Caco-2 (cell line): ENCODE measurements around the gene TFR2. TPM values are rescaled to one million over a fixed set of nuclear protein-coding genes. Genes with fewer than 3 reads are reported as not detected.

Experiments used
- BruUV-seq: library from RNA; stranded (reverse); fragments of 400-500 nt; replicated peaks from 2 replicates; lab custom pipeline; 2021; lab: Mats Ljungman, UMichigan
- CTCF ChIA-PET: fragments of 300-600 bp; sonication (Branson Sonifier 250); formaldehyde crosslinking; loops from one replicate; lab custom pipeline; 2022; ENCODE audit warnings: antibody characterized with exemption; lab: Charles Lee
- POLR2A ChIA-PET: fragments of 300-600 bp; sonication (Branson Sonifier 250); formaldehyde crosslinking; loops from one replicate; lab custom pipeline; 2022; ENCODE audit warnings: antibody characterized with exemption; lab: Charles Lee
- DNase-seq, 2 experiments: peaks; one replicate each; pipeline versions ENCODE4 v3.0.0 to v3.0.0-alpha.2; 2020 to 2022
- H3K27me3 ChIP-seq: replicated peaks from 2 replicates; pipeline ENCODE4 v1.6.0; 2011; ENCODE audit warnings: low read length; ENCODE audit not compliant: control insufficient read depth, insufficient read depth
- H3K36me3 ChIP-seq: 2 replicates; pipeline ENCODE4 v1.5.1; 2011; ENCODE audit warnings: low read length; ENCODE audit not compliant: control insufficient read depth, insufficient read depth
- H3K4me1 ChIP-seq: fragments of 250-450 bp; sonication (Bioruptor Pico); 2 replicates; pipeline ENCODE4 v1.5.1; 2020; ENCODE audit warnings: mild to moderate bottlenecking
- H3K4me3 ChIP-seq: 2 replicates; pipeline ENCODE4 v1.5.1; 2011; ENCODE audit warnings: low read depth, mild to moderate bottlenecking, control low read depth, low read length
- H3K9me3 ChIP-seq: fragments of 250-450 bp; sonication (Bioruptor Pico); 2 replicates; pipeline ENCODE4 v1.5.1; 2020; ENCODE audit warnings: mild to moderate bottlenecking, moderate library complexity
- H3K27ac Mint-ChIP-seq: one replicate; pipeline ENCODE4 v1.8.0; 2022; ENCODE audit warnings: mixed read lengths; ENCODE audit not compliant: unreplicated experiment
- H3K27me3 Mint-ChIP-seq: one replicate; pipeline ENCODE4 v1.8.0; 2022; ENCODE audit warnings: mixed read lengths; ENCODE audit not compliant: insufficient read depth, unreplicated experiment
- H3K36me3 Mint-ChIP-seq: one replicate; pipeline ENCODE4 v1.8.0; 2022; ENCODE audit warnings: mild to moderate bottlenecking, mixed read lengths; ENCODE audit not compliant: insufficient read depth, unreplicated experiment
- H3K4me1 Mint-ChIP-seq: one replicate; pipeline ENCODE4 v1.8.0; 2022; ENCODE audit warnings: low read depth, mixed read lengths; ENCODE audit not compliant: unreplicated experiment
- H3K4me3 Mint-ChIP-seq: one replicate; pipeline ENCODE4 v1.8.0; 2022; ENCODE audit warnings: mild to moderate bottlenecking, moderate library complexity, mixed read lengths; ENCODE audit not compliant: unreplicated experiment
- H3K9me3 Mint-ChIP-seq: one replicate; pipeline ENCODE4 v1.8.0; 2022; ENCODE audit warnings: mixed read lengths; ENCODE audit not compliant: unreplicated experiment
- CTCF ChIP-seq, 2 experiments: fragments of 200-600 bp in 1 of 2; IDR thresholded peaks; 1 replicate in 1 of 2; 2 replicates in 1 of 2; pipeline versions ENCODE4 v1.5.1 to v1.8.0; 2011 to 2022; ENCODE audit warnings: antibody characterized with exemption in 1 of 2, control low read depth in 1 of 2, inconsistent platforms in 1 of 2, low read depth in 1 of 2, low read length in 1 of 2, mild to moderate bottlenecking in 1 of 2, moderate library complexity in 1 of 2; ENCODE audit not compliant: insufficient read depth in 1 of 2, severe bottlenecking in 1 of 2, unreplicated experiment in 1 of 2
- intact Hi-C: fragments of 100-400 bp; cut with micrococcal nuclease; formaldehyde crosslinking; loops from one replicate; pipeline ENCODE4 v1.10.0; 2022; ENCODE audit not compliant: unreplicated experiment
- total RNA-seq: library from RNA; stranded (reverse); gene quantifications from 2 replicates; pipeline ENCODE4 v1.2.3, GENCODE V29; 2022

TFR2 gene
- total RNA-seq, 1 experiment from 2014 or later: 9.7 TPM

GRCh38 chr7:100578246-100579183 lies 62.8 kb downstream of the TFR2 start:
- ChIA-PET CTCF (interaction anchor here (0.6 to 1.3 kb wide), 2 partner anchors 19 to 332 kb away, joined by 3 to 4 read pairs; no protein-coding TSS in a partner anchor), POLR2A (no interaction called here)
- intact Hi-C loops: no loop called here
- Histone ChIP-seq H3K4me3 (no peak overlapping the region), H3K9me3 (no peaks in the 10 kb centered on the region), H3K36me3 (peaks cover 19% of the 10 kb centered on the region), H3K27me3 (no peaks in the 10 kb centered on the region), H3K4me1 (peaks cover 7% of the 10 kb centered on the region)
- TF ChIP-seq CTCF (IDR thresholded peaks at IDR 0.05; ENCODE audit: insufficient read depth in 1 of 2, low read depth in 1 of 2, low read length in 1 of 2, severe bottlenecking in 1 of 2, unreplicated experiment in 1 of 2): no peak
- Mint-ChIP-seq H3K4me3 (no peak overlapping the region), H3K9me3 (no peaks in the 10 kb centered on the region), H3K27ac (no peak overlapping the region), H3K4me1 (no peaks in the 10 kb centered on the region), H3K27me3 (no peaks in the 10 kb centered on the region), H3K36me3 (peaks cover 54% of the 10 kb centered on the region)
- BruUV-seq: no TSS peak
- DNase-seq: no peak

GRCh38 chr7:100577507-100577906 lies 63.8 kb downstream of the TFR2 start:
- ChIA-PET POLR2A (interaction anchor here (0.6 kb wide), 1 partner anchor 10 kb away, joined by 4 read pairs; no protein-coding TSS in a partner anchor), CTCF (no interaction called here)
- Mint-ChIP-seq H3K36me3 (peaks cover 64% of the 10 kb centered on the region), H3K4me1 (no peaks in the 10 kb centered on the region), H3K4me3 (no peak overlapping the region), H3K27me3 (no peaks in the 10 kb centered on the region), H3K27ac (no peak overlapping the region), H3K9me3 (no peaks in the 10 kb centered on the region)
- Histone ChIP-seq H3K36me3 (peaks cover 15% of the 10 kb centered on the region), H3K27me3 (no peaks in the 10 kb centered on the region), H3K9me3 (no peaks in the 10 kb centered on the region), H3K4me3 (no peak overlapping the region), H3K4me1 (peaks cover 6% of the 10 kb centered on the region)
- no peak for TF ChIP-seq CTCF (IDR thresholded peaks at IDR 0.05; ENCODE audit: insufficient read depth in 1 of 2, low read depth in 1 of 2, low read length in 1 of 2, severe bottlenecking in 1 of 2, unreplicated experiment in 1 of 2)
- no TSS peak for BruUV-seq
- no peak for DNase-seq
- intact Hi-C loops: no loop called here

- ChIA-PET POLR2A (interaction anchor here (0.6 kb wide), 1 partner anchor 10 kb away, joined by 4 read pairs; no protein-coding TSS in a partner anchor), CTCF (no interaction called here)
- intact Hi-C loops: no loop called here
- Mint-ChIP-seq H3K9me3 (no peaks in the 10 kb centered on the region), H3K36me3 (peaks cover 68% of the 10 kb centered on the region), H3K27ac (no peak overlapping the region), H3K4me1 (peaks cover 3% of the 10 kb centered on the region), H3K27me3 (no peaks in the 10 kb centered on the region), H3K4me3 (no peak overlapping the region)
- H3K4me3 ChIP-seq: no peak overlapping the region
- peaks cover 11% of the 10 kb centered on the region for H3K36me3 ChIP-seq
- H3K4me1 ChIP-seq: peaks cover 10% of the 10 kb centered on the region
- H3K27me3 ChIP-seq: no peaks in the 10 kb centered on the region
- DNase-seq: no peak
- no peaks in the 10 kb centered on the region for H3K9me3 ChIP-seq
- no TSS peak for BruUV-seq
- TF ChIP-seq CTCF (IDR thresholded peaks at IDR 0.05; ENCODE audit: insufficient read depth in 1 of 2, low read depth in 1 of 2, low read length in 1 of 2, severe bottlenecking in 1 of 2, unreplicated experiment in 1 of 2): no peak
Measured at GRCh38 chr7:100577103-100577502, 64.2 kb downstream of the TFR2 start.
